ENCODE results near the gene ATP2B1.

ATP2B1 gene

DNA sequence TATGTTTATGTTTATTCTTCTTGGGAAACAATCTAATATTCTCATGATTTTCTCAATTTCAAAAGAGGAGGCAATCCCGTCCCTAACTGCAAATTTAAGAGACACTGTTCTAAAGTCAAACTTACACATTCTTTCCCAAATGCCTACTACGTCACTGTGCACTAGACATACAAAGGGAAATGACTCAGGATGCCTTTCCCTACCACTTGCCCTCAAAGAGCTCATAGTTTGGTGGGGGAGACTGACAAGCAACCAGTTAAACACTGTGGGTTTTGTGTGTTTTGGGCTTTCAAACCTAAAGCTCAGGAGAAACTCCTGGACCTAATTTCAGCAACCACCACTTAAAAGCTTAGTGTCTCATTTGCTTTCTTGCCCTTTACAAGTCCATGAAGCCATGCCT lies 58.4 kb downstream of the ATP2B1 start:
- no peak for DNase-seq

DNA sequence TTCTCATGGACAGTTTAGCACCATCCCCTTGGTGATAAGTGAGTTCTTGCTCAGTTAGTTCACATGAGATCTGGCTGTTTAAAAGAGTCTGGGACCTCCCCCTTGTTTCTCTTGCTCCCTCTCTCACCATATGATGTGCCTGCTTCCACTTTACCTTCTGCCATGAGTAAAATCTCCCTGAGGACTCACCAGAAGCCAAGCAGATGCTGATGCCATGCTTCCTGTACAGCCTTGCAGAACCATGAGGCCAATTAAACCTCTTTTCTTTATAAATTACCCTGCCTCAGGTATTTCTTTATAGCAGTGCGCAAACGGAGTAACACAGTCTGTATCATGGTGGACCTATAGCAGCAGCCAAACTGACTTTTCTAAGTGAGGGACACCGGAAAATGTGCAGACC lies 58.8 kb downstream of the ATP2B1 start:
- DNase-seq = no peak

DNA sequence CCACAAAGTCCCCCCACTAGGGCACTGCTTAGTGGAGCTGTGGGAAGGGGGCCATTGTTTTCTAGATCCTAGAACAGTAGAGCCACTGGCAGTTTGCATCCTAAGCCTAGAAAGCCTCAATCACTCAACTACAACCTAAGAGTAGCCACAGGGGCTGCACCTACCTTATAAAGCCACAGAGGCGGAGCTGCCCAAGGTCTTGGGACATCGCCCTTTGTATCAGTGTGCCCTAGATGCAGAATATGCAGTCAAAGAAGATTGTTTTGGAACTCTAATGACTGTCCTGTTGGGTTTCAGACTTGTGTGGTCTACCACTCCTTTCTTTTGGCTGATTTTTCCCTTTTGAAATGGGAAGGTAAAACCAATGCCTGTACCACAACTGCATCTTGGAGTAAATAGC lies 59.5 kb downstream of the ATP2B1 start:
- DNase-seq = no peak

DNA sequence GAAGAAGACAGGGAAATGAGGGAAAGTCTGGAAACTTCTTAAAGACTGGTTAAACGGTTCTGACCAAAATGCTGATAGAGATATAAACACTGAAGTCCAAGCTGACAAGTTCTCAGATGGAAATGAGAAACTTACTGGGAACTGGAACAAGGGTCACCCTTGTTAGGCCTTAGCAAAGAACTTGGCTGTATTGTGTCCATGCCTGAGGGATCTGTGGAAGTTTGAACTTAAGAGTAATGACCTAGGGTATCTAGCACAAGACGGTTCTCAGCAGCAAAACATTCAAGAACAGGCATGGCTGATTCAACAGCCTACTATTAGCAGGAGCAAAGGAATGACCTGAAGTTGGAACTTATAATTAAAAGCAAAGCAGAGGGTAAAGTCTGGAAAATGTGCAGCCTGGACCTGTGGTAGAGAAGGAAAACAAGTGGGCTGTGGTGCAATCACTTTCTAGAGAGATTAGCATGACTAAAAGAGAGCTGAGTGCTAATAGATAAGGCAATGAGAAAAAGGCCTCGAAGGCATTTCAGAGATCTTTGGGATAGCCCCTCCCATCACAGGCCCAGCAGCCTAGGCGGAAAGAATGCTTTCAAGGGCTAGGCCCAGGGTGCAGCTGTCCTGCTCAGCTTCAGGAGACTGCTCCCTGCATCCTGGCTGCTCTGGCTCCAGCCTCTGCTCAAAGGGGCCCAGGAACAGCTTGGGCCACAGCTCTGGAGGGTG lies 60.3 kb downstream of the ATP2B1 start:
- DNase-seq = no peak

DNA sequence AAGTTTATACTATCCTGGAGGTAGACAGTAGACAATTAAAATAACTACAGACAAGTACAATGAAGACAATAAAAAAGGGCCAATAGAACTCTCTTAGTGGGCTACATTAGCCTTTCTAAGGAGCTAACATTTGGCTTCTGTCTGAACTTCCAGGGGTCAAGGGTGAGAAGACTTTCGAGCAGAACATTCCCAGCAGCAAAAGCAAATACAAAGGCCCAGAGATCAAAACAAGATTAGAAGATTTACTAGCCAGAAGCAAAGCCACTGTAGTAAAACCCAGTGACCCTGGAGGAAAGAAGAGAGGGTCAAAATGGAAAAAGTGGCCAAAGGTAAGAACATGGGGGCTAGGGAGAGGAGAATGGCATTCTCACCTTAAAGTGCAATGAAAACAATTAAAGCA lies 63.2 kb downstream of the ATP2B1 start:
- DNase-seq = no peak

DNA sequence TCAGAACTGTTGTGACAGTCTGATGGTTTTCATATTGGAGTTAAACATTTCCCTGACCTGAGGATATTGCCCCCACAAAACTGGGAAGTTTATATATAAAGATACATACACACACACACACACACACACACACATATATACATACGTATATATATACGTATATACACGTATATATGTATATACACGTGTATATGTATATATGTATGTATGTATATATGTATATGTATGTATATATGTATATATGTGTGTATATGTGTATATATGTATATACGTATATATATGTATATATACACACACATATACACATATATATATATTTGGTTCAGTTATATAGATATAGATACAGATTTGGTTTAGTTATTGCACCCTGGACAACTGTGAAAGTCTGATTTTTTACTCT lies 65.7 kb downstream of the ATP2B1 start:
- no peak for DNase-seq

DNA sequence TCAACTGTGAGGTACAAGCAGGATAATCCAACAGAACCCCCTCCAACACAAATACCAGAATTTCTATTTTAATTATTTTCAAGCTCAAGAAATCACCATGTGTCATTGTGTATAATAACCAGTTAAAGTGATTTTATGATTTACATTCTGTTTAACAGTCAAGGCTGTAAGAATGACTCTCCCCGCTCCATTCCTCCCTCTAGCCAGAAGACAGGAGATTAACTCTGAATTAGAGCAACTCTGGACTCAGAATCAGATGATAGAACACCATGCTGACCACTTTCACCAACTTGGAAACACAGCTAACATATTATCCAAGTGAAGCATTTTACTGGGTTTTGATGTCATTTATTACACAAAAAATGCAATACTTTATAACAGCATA lies 71.9 kb downstream of the ATP2B1 start:
- DNase-seq = no peak

DNA sequence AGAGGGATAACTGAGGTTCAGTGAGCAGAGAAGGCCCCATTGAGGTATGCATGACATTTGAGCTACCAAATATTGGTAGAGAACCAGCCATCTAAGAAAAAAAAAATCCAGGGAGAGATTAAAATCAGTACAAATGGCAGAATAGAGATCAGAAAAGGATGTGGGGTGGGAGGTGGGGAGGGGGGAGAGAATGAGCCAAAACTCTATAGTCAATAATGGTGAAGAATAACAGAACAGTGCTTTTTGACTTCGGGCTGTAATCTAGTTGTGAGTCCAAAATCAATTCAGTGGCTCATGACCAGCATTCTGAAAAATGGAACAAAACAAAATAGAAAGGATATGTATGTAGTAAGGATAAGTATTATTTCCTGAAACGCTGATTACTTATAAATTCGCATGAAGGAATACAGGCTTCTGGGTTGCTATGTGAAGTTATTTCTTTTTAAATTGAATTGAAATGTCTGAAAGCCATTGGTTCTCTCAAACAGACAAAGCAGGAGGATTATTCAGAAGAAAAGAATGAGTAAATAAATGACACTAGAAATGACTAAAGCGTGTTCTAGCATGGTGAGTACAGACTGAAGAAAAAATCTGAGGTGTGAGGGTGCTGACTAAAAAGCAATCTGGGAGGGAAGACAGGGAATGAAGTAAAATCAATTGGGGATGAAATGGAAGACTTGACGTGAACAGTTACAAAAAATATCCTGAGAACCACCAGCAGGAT lies 72.4 kb downstream of the ATP2B1 start:
- no peak for DNase-seq

DNA sequence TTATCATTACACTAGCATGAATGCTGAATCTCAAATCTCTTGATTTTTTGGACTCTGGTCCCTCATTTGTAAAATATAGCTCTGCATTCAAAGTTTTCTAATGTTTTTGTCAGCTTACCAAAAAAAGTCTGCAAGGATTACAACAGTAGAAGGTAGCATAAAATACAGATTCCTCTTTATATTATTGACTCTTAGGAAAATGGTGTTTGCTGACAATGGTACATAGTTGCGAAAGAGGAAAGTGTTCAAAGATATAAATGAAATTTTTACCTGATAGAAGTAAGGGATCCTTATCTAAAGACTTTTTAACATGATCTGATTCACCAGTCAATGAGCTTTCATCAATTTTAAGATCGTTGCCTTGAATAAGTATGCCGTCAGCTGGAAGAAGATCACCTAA lies 74.1 kb downstream of the ATP2B1 start:
- no peak for DNase-seq

DNA sequence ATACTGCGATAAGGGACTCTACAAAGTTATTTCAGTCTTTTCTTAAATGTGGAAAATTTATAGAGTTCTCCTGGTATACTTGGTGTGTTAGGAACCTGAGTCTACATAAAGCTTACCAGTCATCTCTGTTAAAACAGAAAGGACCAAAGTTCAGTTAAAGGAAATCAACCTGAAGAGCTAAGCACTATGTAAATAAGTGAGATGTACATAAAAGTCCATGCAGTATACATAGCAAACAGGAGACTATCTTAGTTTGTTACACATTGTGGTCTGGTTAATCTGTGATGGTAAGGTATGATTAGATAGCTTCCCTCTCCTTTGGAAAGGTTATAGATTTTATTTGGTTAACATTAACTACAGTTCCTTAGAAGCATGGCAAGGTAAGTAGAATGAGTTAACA lies 75.9 kb downstream of the ATP2B1 start:
- DNase-seq = no peak

DNA sequence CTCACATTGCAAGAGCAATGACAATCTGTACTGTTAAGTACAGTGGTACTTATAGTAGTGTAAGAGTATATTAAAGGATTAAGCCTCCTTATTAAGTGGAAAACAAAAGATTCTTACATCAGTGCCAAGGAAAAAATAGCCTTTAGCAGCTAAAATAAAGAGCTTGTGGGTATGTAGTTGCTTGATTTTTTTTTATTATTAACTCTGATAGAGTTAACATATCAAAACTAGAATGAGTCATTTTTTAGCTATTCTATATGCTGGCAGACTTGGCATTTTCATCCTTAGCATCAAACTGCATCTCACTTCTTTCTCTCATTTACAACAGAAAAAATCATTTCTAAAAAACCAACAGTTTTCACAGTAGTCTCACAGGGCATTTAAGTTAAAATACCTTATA lies 86.5 kb downstream of the ATP2B1 start:
- DNase-seq = peak; percentile 56

DNA sequence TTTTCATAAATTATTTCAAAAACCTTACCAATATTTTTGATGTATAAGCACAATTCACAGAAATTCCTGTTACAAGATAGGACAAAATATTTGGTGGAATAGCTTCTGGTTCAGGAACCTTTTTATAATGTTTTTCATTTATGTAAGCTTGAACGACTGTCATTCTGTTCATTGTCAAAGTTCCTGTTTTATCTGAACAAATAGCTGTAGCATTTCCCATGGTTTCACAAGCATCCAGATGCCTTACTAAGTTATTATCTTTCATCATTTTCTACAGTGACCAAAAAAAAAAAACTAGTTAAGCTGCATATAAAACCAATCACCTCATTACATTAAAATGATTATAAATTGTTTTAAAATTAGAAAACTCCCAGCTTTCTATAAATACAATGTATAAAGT lies 87.1 kb downstream of the ATP2B1 start:
- DNase-seq = no peak

DNA sequence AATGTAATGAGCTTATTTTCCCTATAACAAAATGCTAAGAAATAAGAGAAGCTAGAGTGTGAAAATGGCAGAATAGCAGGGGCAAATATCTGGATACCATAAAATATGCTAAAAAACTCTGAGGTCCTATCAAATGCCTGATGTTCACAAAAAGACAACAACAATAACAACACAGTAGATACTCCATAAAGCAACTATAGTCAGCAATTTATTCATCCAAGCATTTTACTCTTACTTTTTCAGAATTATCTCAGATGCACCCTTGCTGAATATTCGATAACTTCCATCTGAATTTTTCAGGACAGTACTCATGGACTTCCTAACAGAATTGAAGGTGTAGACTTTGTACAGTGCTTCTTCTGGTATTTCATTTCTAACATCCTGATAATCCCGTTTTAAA lies 88.9 kb downstream of the ATP2B1 start:
- no peak for DNase-seq

DNA sequence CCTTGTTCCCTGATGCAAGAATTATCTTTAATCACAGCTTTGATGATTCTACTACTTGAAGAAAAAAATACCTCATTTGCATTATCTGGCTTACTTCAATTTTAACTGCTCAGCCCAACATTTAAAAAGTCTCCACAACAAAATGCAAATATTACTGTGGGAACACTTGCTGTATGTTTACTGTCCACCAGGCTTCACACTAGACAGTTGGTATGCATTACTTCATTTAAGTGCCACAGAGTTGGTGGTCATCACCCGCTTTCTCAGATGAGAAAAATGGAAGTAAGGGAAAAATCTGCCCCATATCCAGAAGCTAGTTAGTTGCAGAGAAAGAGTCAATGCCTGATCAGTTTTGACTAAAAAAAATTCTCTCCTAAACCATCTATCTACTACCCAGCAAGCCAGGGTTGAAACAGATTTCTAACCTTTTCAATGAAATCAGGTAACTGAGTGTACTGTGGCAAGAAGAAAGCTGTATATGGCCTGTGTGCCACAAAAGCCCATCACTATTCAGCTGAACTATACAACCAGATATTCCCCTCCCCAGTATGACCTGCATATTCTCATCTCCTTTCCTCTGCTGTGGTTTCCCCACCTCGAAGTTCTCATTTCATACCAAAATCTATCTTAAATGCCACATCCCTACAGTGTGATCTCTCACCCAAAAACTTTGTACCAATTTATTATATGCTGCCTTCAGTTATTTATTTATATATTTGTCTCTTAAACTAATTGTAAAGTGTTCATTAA lies 90.3 kb downstream of the ATP2B1 start:
- no peak for DNase-seq

DNA sequence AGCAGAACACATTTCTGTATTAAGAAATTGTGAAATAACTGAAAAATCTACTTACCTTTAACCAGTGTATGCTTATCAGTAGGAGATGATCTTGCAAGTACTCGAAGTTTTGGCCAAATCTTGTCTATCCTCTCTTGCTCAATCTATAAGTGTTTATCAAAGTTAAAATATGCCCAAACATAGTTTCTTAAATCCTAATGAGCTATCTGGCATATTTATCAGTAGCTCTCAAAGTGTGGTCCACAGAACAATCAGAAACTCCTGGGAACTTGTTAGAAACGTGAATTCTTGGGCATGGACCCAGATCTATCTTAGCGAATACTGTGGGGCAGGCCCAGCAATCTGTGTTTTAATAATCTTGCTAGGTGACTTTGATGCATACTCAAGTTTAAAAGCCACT lies 98.3 kb downstream of the ATP2B1 start:
- DNase-seq = no peak

DNA sequence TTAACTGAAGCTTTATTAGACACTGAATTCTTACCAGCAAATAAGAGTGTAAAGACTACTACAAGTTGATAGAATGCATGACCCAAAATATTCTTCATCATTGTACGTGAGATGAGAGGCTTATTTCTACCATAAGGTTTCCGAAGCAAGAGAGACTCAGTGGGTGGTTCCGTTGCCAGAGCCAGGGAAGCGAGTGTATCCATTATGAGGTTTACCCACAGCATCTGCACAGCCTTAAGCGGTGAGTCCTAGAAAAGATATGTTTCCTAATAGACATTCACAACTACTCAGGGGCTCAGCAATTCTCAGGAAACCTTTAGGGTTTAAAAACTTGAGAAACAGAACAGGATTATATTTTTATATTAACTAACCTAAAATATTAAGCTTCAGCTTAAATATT lies 105.0 kb downstream of the ATP2B1 start:
- no peak for DNase-seq

DNA sequence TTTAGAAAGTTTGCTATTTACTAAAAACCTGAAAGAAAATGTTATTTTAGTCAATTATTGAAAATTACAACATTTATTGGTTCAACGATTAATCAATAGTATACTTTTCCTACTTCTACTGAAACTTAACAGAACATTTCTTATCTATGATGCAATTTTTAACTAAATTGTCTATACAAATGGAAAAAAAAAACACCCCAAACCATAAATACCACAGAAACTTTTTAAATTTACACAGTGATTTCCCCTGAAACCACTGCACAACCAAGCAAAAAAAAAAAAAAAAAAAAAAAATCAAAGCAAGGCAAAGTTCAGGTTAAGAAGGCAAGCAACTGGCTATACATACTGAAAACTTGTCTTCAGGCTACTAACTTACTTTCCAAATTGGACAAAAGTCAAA lies 110.9 kb downstream of the ATP2B1 start:
- DNase-seq = no peak

DNA sequence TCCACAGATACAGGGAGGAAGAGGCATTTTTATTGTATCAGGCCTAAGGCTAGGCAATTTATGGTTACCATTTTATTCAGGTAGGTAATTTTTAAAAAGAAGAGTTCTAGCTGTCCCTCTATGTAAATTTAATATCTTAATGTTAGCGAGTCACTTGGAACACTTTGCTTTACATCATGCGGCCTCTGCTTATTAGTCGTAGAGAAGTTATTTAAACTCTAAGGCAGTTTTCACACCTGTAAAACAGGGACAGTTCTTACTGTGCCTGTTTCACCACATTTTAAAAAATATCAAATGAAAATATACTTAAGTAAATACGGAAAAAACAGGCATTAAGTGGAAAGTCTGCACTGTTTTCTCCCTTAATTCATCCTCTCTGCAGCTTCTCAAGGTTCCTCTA lies 111.4 kb downstream of the ATP2B1 start:
- DNase-seq = no peak

DNA sequence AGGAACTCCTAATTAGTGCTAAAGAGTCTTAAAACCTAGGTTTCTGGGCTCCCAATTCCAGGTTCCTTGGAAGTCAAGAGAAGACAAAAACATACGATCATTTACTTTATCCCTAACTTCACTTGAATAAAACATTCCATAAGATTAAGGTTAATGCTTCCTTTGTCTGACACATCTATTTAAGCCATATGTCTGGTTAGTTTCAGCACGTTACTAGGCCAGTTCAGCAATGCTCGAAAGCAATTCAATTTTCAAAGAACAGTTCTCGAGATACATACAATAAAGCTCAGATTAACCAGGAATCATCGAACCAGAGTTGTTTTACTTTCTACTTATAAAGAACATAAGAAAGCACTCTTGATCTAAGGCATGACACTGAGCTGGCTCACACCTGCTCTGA lies 114.8 kb downstream of the ATP2B1 start:
- DNase-seq = no peak

DNA sequence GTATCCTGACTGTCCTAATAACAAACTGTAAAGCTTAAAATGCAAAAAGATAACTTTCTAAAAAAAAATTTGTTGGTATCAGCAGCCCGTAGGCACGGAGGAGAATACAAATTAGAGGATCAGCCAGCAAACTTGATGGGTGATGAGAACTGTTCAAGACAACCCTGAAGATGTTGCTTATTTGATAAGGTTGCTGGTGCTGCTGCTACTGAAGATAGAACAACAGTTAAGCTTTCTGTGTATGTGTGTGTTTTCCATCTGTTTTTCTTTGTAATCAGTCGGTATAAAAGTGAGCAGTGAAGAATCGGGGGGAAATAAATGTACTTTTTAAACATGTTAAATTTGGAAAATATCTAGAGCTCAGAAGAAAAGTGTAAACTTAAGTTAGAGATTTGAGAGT lies 115.4 kb downstream of the ATP2B1 start:
- no peak for DNase-seq

DNA sequence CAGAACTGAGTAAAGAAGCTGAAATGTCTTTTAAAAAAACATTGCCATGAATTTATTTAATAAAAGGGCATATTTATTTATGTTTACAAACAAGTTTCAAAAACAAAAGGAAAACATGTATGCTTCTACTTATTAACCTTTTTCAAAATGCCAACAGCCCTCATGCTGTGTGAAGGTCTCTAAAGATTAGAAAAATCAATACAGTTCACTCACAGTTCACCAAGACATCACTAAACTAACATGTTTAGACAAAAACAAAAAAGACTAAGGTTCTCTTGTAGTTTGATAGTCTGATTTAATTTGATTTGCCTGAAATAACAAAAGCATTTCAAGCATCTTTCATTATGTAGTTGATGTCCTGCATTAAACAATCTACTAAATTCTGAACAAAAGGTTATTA lies 118.9 kb downstream of the ATP2B1 start:
- DNase-seq = no peak

DNA sequence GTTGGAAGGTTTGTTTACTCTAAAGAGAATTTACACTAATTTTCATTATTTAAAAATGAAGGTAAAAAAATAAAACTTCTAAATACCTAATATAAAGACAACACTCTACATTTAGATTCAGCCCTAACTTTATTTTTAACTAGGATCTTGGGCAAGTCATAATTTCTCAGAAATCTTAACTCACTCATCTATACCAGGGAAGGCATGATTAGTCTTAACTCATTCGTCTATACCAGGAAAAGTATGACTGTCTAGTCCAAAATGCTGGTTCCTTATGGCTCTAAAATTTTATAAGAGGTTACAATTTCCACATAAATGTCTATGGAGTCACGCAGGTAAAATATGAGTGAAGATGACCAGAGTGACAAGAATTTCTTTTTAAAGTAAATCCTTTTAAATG lies 130.1 kb downstream of the ATP2B1 start:
- no peak for DNase-seq

DNA sequence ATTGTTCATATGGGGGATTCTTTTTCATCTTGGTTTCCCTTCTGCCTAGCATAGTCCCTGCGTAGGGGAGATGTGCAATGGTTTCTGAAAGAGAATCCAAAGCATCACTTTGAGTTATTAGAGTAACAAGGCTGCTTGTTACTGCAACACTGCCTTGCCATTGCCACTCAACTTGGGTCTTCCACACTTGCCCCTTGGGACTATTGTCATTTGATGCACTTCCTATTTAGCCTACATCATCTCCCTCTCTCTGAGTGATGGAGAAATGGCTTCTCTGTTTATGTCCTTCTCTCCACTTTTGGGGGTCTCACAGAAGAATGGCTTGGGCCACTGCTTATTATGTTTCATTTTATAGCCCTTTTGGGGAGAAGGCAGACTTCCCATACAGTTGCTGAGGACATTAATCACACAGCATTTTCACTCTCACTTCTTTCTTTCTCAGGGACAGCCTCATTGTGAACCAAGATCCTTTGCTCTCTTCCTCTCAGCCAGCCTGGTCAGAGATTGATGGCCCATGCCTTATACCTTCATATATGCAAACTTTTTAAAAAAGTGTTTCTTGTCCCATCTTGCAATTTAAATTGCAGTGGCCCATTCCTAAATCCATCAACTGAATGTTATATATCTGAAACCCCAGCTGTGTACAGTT lies 131.9 kb downstream of the ATP2B1 start:
- no peak for DNase-seq

DNA sequence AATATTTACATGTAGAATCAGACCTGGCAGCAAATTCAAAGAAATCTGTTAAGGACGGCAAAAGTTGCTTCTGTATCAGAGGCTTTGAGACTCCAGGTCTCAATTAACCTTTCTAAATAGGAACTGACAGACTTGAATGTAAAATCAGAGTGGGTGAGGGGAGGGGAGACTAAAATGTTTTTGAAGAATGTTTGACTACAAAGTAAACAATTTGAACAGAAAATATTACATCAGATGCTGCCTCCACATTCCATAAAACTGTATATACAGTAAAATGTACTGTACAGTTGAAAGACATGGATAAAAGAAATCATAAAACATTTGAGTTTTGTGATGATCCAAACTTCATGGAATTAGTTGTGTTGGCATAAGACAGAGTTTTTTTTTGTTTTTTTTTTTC lies 133.3 kb downstream of the ATP2B1 start:
- DNase-seq = no peak

All from NCI-H524 treated with DMSO at 0.1 percent for 48 hours (cell line).